HG03159 (cell line): ENCODE measurements around the gene NPAS1.
A peak's percentile ranks its signal among the peaks of the same experiment; 100 is the strongest.

Experiments
- ATAC-seq: cut with Tn5 transposase; IDR thresholded peaks from one replicate; pipeline ENCODE4 v1.9.1; 2021; ENCODE audit warnings: mild to moderate bottlenecking, moderate library complexity; ENCODE audit not compliant: unreplicated experiment

NPAS1 gene

GRCh38 chr19:47013041-47013517, 6.6 kb upstream of the NPAS1 start:
- no peak for ATAC-seq

GRCh38 chr19:47018923-47019322, 714 bp upstream of the NPAS1 start:
- ATAC-seq: no peak

GRCh38 chr19:47020132-47020805, 632 bp downstream of the NPAS1 start:
- ATAC-seq: no peak

GRCh38 chr19:47020992-47021496, 1.4 kb downstream of the NPAS1 start:
- no peak for ATAC-seq

GRCh38 chr19:47021536-47022139, 2.0 kb downstream of the NPAS1 start:
- no peak for ATAC-seq

- no peak for ATAC-seq
Observed at GRCh38 chr19:47022140-47022536, 2.5 kb downstream of the NPAS1 start.

- ATAC-seq: no peak
Observed at GRCh38 chr19:47022541-47023447, 3.2 kb downstream of the NPAS1 start.

GRCh38 chr19:47023448-47023794, 3.8 kb downstream of the NPAS1 start:
- ATAC-seq: no peak

- no peak for ATAC-seq
Observed at GRCh38 chr19:47024502-47024901, 4.9 kb downstream of the NPAS1 start.

- no peak for ATAC-seq
Observed at GRCh38 chr19:47026156-47026555, 6.5 kb downstream of the NPAS1 start.

GRCh38 chr19:47026889-47027288, 7.3 kb downstream of the NPAS1 start:
- no peak for ATAC-seq

- ATAC-seq: no peak
Observed at GRCh38 chr19:47027586-47028088, 8.0 kb downstream of the NPAS1 start.

- no peak for ATAC-seq
Observed at GRCh38 chr19:47028195-47028601, 8.6 kb downstream of the NPAS1 start.

- no peak for ATAC-seq
Observed at GRCh38 chr19:47032171-47032811, 12.7 kb downstream of the NPAS1 start.

- peak; percentile 84 for ATAC-seq
Observed at GRCh38 chr19:47035127-47036096, 15.8 kb downstream of the NPAS1 start.

- no peak for ATAC-seq
Observed at GRCh38 chr19:47036097-47036651, 16.5 kb downstream of the NPAS1 start.

GRCh38 chr19:47037766-47038165, 18.1 kb downstream of the NPAS1 start:
- ATAC-seq: no peak

GRCh38 chr19:47039239-47039874, 19.7 kb downstream of the NPAS1 start:
- no peak for ATAC-seq

GRCh38 chr19:47040869-47041268, 21.2 kb downstream of the NPAS1 start:
- no peak for ATAC-seq
